Keratinocyte (primary cell): ENCODE results near the gene SARS1. TPM values are rescaled to one million over a fixed set of nuclear protein-coding genes. Genes with fewer than 3 reads are reported as not detected.
"Not testable (repeated sequence)": the region's sequence is repeated elsewhere in the genome, so short reads cannot be mapped to it uniquely, and the experiment has no call there.

ENCODE experiments used
- DNase-seq: peaks from one replicate; pipeline ENCODE4 v3.0.0-alpha.2; 2011; ENCODE audit warnings: low read depth, missing footprints, low spot score
- FAIRE-seq: peaks from 2 replicates; lab custom pipeline; 2011; peaks lifted over from hg19 to GRCh38; lab: Jason Lieb, UNC
- H2AFZ ChIP-seq: 2 replicates; pipeline ENCODE4 v1.6.0; 2012; ENCODE audit warnings: low read length, control low read depth, inconsistent platforms; ENCODE audit not compliant: control insufficient read depth
- H3K27ac ChIP-seq: 2 replicates; pipeline ENCODE4 v1.5.1; 2011; ENCODE audit warnings: low read length; ENCODE audit not compliant: control insufficient read depth, insufficient read depth
- H3K27me3 ChIP-seq: 3 replicates; pipeline ENCODE4 v1.6.0; 2011; ENCODE audit warnings: low read length; ENCODE audit not compliant: control insufficient read depth, insufficient read depth; ENCODE audit errors: extremely low read depth
- H3K36me3 ChIP-seq, 2 experiments: 2 replicates in 1 of 2; 3 replicates in 1 of 2; pipeline ENCODE4 v1.5.1; 2011; ENCODE audit warnings: low read length in 2 of 2, mild to moderate bottlenecking in 1 of 2; ENCODE audit not compliant: control insufficient read depth in 2 of 2, insufficient read depth in 2 of 2; ENCODE audit errors: extremely low read depth in 1 of 2
- H3K4me1 ChIP-seq: 3 replicates; pipeline ENCODE4 v1.5.1; 2011; ENCODE audit warnings: low read length; ENCODE audit not compliant: control insufficient read depth, insufficient read depth; ENCODE audit errors: extremely low read depth
- H3K4me2 ChIP-seq: 3 replicates; pipeline ENCODE4 v1.6.0; 2011; ENCODE audit warnings: low read depth, low read length; ENCODE audit not compliant: control insufficient read depth, insufficient read depth; ENCODE audit errors: extremely low read depth
- H3K4me3 ChIP-seq, 3 experiments: fragments of 200-600 bp in 1 of 3; sonication (generic) in 1 of 3; 2 replicates in 2 of 3; 3 replicates in 1 of 3; pipeline ENCODE4 v1.5.1; 2011 to 2016; ENCODE audit warnings: low read length in 3 of 3, mild to moderate bottlenecking in 3 of 3, control low read depth in 2 of 3, inconsistent platforms in 1 of 3, low read depth in 1 of 3, mixed read lengths in 1 of 3, mixed run types in 1 of 3, moderate library complexity in 1 of 3; ENCODE audit not compliant: control insufficient read depth in 2 of 3, insufficient read depth in 2 of 3; ENCODE audit errors: extremely low read depth in 1 of 3
- H3K79me2 ChIP-seq: 2 replicates; pipeline ENCODE4 v1.6.0; 2012; ENCODE audit warnings: low read length; ENCODE audit not compliant: control insufficient read depth, insufficient read depth
- H3K9ac ChIP-seq: 3 replicates; pipeline ENCODE4 v1.6.0; 2011; ENCODE audit warnings: low read length; ENCODE audit not compliant: control insufficient read depth, insufficient read depth; ENCODE audit errors: extremely low read depth
- H3K9me1 ChIP-seq: 3 replicates; pipeline ENCODE4 v1.6.0; 2011; ENCODE audit warnings: low read length; ENCODE audit not compliant: control insufficient read depth, insufficient read depth; ENCODE audit errors: extremely low read depth
- H3K9me3 ChIP-seq: 2 replicates; pipeline ENCODE4 v1.5.1; 2012; ENCODE audit warnings: low read depth, low read length; ENCODE audit not compliant: control insufficient read depth
- H4K20me1 ChIP-seq: 3 replicates; pipeline ENCODE4 v1.6.0; 2011; ENCODE audit warnings: low read length; ENCODE audit not compliant: control insufficient read depth, insufficient read depth; ENCODE audit errors: extremely low read depth
- EZH2 ChIP-seq: IDR thresholded peaks from one replicate; pipeline ENCODE4 v1.6.1; 2012; ENCODE audit warnings: inconsistent platforms, mild to moderate bottlenecking, low read length, moderate library complexity
- dilution Hi-C: fragments of 300-500 bp; cut with MboI; formaldehyde crosslinking; loops from one replicate; pipeline ENCODE4 v1.7.0; 2020; ENCODE audit warnings: low sequenced_read_pairs; ENCODE audit not compliant: extremely low pct_ligation_motif_present
- polyA plus RNA-seq, 5 experiments: library from polyadenylated mRNA; depleted of rRNA in 3 of 5; stranded (reverse) in 3 of 5; stranded (forward) in 1 of 5; unstranded in 1 of 5; fragments of >200 nt; gene quantifications; 1 replicate in 1 of 5; 2 replicates in 3 of 5; 3 replicates in 1 of 5; pipeline versions ENCODE4 v1.2.1 to v1.2.3, GENCODE V29; 2011 to 2012; ENCODE audit warnings: missing spikeins in 2 of 5, low read depth in 1 of 5, low replicate concordance in 1 of 5
- TF ChIP-seq, protein P1 (sequence below), 3 experiments: IDR thresholded peaks in 1 of 3; conservative IDR thresholded peaks in 1 of 3; optimal IDR thresholded peaks in 1 of 3; 2 replicates in 2 of 3; 3 replicates in 1 of 3; pipeline versions ENCODE3 to v1.5.1; 2011; ENCODE audit warnings: low read length in 3 of 3, mild to moderate bottlenecking in 3 of 3, moderate library complexity in 2 of 3, control low read depth in 1 of 3, inconsistent platforms in 1 of 3; ENCODE audit not compliant: insufficient read depth in 2 of 3; ENCODE audit errors: extremely low read depth in 1 of 3

SARS1 gene
- polyA plus RNA-seq, 1 donor (not counting 4 experiments of a cell fraction or from before 2014, with no cell fraction given): 203 TPM

DNA sequence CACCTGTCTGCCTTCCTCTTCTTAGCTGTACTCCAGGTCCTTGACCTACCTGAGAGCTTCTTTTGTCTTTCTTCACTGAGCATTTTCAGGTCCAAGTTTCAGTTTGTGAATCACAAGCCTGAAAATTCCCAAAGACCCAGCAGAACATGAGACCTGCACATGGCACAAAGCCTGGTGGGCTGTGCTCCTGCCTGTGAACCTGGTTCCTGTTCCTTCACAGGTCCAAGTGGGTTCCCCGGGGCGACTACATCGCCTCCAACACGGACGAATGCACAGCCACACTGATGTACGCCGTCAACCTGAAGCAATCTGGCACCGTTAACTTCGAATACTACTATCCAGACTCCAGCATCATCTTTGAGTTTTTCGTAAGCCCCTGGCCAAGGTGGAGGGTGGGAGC lies 42.1 kb upstream of the SARS1 start:
- H3K27me3 ChIP-seq: no peaks in the 10 kb centered on the region
- no peak overlapping the region for H3K27ac ChIP-seq
- no peak overlapping the region for H3K4me2 ChIP-seq
- H3K9ac ChIP-seq: no peak overlapping the region
- DNase-seq (no peak), FAIRE-seq (no peak)
- H2AFZ ChIP-seq: no peak overlapping the region
- H3K79me2 ChIP-seq: no peaks in the 10 kb centered on the region
- TF ChIP-seq EZH2: no peak
- TF ChIP-seq, protein P1, sequence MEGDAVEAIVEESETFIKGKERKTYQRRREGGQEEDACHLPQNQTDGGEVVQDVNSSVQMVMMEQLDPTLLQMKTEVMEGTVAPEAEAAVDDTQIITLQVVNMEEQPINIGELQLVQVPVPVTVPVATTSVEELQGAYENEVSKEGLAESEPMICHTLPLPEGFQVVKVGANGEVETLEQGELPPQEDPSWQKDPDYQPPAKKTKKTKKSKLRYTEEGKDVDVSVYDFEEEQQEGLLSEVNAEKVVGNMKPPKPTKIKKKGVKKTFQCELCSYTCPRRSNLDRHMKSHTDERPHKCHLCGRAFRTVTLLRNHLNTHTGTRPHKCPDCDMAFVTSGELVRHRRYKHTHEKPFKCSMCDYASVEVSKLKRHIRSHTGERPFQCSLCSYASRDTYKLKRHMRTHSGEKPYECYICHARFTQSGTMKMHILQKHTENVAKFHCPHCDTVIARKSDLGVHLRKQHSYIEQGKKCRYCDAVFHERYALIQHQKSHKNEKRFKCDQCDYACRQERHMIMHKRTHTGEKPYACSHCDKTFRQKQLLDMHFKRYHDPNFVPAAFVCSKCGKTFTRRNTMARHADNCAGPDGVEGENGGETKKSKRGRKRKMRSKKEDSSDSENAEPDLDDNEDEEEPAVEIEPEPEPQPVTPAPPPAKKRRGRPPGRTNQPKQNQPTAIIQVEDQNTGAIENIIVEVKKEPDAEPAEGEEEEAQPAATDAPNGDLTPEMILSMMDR (optimal IDR thresholded peaks at IDR 0.05 in 1 of 3, IDR thresholded peaks at IDR 0.05 in 1 of 3, conservative IDR thresholded peaks at IDR 0.05 in 1 of 3; ENCODE audit: extremely low read depth in 1 of 3, insufficient read depth in 2 of 3, low read length in 3 of 3): no peak
- no peaks in the 10 kb centered on the region for H3K36me3 ChIP-seq
- no peak overlapping the region for H3K4me3 ChIP-seq
- no peaks in the 10 kb centered on the region for H3K9me1 ChIP-seq
- no peaks in the 10 kb centered on the region for H3K9me3 ChIP-seq
- H4K20me1 ChIP-seq: no peaks in the 10 kb centered on the region
- dilution Hi-C loops: no loop called here
- H3K4me1 ChIP-seq: peaks cover 3% of the 10 kb centered on the region

DNA sequence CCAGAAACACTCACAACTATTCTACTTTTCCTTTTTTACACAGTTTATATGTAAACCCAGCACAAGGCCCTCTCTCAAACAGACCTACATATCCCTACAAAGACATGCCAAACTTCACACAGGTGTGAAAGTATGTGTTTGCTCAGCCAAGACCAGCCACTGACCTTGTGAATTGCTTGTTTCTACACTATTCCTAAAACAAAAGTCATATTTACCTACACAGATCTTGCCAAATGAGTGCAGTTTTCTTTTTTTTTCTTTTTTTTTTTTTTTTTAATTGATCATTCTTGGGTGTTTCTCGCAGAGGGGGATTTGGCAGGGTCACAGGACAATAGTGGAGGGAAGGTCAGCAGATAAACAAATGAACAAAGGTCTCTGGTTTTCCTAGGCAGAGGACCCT lies 37.4 kb upstream of the SARS1 start:
- H3K36me3 ChIP-seq, FAIRE-seq, H2AFZ ChIP-seq, DNase-seq, H3K4me2 ChIP-seq, H3K27ac ChIP-seq, H3K27me3 ChIP-seq, H3K4me3 ChIP-seq, H4K20me1 ChIP-seq, H3K9ac ChIP-seq, dilution Hi-C loops, H3K79me2 ChIP-seq, H3K4me1 ChIP-seq, H3K9me3 ChIP-seq, H3K9me1 ChIP-seq: not testable (repeated sequence)

DNA sequence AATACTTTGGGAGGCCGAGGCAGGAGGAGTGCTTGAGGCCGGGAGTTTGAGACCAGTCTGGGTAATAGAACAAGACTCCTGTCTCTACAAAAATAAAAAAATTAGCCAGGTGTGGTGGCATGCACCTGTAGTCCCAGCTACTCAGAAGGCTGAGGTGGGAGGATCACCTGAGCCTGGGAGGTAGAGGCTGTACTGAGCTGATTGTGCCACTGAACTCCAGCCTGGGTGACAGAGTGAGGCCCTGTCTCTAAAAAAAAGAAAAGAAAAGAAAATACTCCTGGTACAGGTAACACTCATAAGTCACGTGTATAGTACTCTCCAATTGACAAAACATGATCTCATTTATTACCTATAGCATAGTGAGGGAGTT lies 33.0 kb upstream of the SARS1 start:
- H2AFZ ChIP-seq, dilution Hi-C loops, DNase-seq, H3K9ac ChIP-seq, H3K27me3 ChIP-seq, FAIRE-seq, H3K79me2 ChIP-seq, H3K9me1 ChIP-seq, H4K20me1 ChIP-seq, H3K4me1 ChIP-seq, H3K4me3 ChIP-seq, H3K36me3 ChIP-seq, H3K9me3 ChIP-seq, H3K27ac ChIP-seq, H3K4me2 ChIP-seq: not testable (repeated sequence)
